Endometrium (tissue), 2 donors: Measurements from ENCODE around the gene HOXB9.

Source experiments
- FAIRE-seq: peaks from 2 replicates; lab custom pipeline; 2012; peaks lifted over from hg19 to GRCh38; lab: Jason Lieb, UNC
- donor health status: control.
- donor health status: control.

Gene HOXB9

DNA sequence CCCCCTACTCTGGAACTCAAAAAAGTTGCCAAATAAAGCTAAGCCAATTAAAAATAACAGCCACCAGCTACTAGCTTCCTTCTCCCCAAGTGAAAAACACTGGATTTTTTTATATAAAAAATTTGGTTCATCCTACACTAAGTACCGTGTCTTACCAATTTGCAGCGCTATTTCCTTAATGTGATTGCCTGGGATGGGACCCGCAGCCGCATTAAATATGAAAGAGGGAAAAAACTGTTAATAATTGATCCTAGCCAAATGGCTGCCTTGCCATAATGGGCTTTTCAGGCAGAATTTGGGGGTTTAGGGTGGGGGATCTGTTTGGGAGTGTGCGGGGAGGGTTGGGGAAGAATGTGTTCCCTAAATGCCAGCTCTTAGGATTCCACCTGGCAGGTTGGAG is 2.0 kb downstream of the HOXB9 start:
- no peak for FAIRE-seq

DNA sequence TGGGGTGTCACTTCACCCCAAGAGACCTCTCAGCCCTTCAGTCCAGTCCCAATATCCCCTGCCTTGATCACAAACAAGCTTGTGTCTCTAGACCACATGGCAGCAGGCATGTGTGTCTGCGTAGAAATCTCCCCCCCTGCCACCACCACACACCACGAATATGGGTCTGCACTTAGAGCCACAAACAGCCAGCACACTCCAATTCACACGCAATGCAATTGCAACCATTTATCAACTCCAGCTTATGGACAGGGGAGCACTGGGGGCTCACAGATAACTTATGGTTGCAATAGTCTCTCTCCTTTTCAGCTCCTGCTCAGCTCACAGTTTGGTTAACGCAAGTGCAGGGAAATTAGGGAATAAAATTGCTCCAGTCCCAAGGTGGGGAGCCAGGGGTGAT is 2.6 kb downstream of the HOXB9 start:
- no peak for FAIRE-seq

DNA sequence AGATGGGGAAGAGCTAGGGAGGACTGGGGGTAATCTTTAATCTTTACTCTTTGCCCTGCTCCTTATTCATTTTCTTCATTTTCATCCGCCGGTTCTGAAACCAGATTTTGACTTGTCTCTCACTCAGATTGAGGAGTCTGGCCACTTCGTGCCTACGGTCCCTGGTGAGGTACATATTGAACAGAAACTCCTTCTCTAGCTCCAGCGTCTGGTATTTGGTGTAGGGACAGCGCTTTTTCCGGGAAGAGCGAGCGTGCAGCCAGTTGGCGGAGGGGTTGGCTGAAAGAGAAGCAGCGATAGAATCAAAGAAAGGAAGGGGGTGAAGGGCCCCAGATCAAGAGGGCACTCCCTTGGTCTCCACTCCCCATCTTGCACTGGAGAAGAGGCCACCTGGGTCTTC is 3.3 kb downstream of the HOXB9 start:
- FAIRE-seq: no peak

DNA sequence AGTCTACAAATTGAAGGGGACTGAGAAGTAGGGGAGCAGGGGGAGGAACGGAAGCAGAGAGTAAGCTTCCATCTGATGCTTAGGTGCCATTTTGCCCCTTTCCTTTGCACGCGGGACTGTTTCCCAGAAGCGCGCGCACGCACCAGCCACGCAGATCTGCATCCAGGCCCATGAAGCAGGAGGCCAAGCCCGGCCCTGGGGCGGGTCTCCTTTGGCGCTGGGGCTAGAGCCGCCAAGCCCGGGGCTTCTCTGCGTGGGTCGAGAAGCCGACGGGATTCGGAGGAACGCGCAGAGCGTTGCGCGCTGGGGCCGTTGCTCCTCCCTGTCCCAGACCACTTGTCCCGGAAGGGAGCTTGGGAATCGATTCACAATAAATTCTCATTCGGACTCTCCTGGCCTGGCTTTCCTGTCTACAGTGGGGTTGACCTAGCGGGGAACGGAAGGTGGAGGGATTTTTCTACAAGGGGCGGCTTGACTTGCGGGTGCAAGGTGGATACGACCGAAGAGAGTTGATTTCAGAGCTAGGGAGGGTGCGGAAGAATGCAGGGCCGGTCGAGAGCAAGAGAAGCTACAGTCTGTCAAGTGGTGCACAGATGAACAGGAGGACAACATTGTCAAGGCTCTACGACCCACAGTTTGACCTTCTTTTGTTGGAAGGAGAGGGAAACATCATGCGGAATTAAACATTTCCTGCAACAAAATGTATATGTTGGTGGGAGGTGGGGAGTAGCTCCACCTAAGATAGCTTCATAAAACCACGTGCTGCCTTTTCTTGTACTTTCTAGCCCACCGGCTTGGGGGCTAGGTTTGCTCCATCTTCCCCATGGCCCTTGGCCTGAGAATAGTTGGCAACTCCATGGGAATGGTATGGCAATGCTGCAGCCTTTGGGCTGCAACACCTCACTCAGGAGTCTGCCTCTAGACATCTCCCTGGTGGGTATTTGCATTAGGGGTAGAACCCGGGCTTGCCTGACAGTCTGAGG is 4.5 kb downstream of the HOXB9 start:
- no peak for FAIRE-seq

DNA sequence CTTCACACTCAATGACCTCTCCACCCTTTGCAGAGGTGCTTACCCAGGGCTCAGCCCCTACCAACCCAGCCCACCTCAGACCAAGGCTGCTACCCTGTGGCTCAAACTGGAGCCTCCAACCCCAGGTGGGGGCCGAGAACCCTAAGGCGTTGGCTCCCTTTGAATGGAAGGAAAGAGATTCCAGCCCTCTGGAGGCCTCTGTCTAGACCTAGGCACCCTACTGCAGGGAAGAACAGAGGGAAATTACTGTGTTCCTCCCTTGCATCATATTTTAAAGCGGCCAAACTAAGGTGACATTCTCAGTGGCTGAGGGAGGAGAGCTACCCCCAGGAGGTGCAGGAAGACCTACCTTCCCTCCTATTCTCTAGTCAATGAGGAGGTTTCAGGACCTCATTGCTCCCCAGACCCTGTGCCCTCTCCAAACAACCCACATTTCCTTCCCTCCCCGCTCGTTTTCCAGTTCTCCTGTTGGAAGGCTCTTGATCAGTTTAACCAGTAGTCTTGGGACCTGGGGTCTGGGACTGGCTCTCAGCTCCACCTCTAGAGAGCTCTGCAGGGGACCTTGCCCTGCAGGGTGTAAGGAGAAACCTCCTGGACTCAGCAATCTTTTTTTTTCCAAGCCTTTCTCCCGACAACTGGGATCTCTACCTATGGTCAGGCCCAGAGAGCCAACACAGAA is 5.6 kb downstream of the HOXB9 start:
- no peak for FAIRE-seq

DNA sequence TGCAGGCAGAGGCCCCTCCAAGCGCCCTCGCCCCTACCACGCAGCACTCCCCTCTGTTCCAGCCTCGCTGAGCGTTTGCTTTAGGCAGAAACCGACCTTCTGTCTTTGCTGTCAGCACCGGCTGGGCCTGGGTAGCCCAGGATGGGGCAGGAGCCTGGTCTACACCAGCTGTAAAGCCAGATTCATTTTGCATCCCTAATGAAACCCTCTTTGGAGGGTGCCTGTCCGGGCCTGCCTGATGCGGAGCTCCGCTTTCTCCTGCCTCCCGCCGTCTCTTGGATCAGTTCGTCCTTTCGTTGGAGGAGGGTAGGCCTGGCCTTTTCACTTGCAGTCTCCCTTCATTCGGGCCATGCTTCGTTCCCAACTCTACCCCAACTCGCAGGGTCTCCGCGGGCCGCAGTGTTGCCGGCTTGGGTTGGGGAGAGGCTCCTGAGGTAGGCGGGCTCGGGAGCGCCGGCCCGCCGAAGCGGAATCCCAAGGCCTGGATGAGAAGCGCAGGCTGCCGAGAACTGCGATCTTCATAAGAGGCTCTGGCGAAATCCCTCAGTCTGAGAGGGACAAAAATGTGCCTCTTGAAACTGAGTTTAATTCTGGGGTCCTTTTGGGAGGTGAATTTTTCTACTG is 6.2 kb downstream of the HOXB9 start:
- FAIRE-seq: no peak

DNA sequence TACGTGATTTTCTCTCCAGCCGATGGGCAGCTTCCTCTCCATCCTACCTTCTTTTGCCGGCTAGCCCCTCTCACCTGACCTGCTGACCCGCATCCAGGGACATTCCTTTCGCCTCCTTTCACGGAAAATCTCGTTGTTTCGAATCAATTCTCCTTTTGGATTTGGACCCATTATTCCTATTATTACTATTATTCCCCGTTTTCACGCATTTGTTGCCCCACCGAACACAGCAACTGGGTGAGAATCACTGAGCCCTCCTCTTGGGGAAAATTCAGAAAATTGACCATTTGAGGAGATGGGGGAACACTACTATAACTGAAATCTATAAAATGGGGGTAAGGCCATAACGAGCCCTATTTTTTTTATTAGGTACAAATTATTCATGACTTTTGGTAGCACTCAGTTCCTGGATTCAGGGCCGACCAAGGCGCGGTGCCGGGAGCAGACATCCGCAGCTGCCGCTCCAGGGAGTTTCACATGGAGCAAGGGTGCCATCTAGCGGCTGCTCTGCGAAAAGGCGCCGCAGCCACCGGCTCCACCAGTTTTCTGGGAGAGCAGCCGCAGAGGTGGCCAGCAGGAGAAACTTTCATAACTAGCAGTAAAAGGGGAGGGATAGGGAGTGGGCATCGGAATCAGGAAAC is 7.8 kb downstream of the HOXB9 start:
- FAIRE-seq: peak; percentile 92

DNA sequence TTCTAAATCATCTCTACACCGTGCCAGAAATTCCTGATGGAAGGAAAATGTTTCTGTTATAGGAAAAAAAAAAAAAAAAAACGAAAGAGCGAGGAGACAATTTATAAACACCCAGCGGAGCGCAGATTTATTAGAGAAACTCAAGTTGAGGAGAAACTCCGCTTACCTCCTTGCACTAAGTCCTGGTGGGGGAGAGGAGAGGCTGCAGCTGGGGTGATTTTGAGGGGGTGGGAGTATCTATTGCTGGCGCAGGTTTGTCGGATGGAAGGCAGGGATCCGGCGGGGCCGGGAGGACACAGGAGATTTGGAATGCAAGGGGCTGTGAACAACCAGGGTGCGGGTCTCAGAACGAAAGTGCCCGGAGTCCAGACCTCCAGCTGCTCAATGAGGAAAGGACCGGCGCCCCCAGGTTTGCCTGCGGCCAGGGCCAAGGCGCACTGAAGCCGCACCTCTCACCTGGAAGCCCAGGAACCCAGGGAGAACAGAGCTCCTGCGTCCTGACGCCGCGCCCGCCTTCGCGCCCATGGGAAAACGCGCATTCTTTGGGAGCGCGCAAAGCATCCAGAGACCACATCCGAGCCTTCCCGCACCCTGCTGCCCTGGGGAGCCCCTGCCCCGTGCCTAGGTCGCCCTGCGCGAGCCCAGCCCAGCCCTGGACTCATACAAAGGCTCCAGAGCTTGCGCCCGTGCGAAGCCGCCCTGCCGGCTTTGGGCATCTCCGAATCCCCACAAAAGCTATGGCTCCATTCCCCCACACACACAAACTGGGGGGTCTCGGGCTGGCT is 8.5 kb downstream of the HOXB9 start:
- FAIRE-seq: no peak

DNA sequence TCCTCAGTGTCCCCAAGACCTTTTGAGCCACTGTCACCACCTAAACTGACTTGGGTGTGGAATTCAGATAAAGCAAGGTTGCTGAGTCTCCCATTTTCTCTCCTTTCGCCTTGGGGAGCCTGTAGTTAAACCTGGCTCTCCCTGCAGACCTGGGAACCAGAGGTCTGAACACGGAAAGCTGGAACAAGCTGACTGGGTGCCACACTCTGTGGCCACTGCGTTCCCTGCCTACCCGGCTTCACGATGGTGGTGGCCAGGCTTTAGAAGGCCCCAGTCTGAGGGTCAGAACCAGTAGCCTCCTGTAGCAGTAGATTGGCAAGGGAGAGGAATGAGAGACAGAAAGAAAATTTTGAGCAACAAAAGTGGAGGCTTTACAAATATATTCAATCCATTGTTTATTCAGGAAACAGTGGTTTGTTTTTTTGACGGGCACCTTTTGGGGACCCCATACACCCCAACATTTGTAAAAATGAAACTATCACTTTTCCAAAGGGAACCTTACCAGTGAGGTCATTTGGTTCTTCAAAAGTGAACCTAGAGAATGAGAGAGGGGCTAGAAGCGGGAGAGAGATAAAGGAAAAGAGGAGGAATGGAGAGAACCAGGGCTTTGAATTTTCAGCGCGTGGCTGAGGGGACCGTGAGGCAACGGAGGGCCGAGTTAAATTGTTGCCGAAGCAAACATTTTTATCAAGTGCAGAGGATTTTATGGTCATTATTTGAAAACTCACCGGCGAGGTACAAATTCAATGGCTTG is 9.3 kb downstream of the HOXB9 start:
- FAIRE-seq: no peak

DNA sequence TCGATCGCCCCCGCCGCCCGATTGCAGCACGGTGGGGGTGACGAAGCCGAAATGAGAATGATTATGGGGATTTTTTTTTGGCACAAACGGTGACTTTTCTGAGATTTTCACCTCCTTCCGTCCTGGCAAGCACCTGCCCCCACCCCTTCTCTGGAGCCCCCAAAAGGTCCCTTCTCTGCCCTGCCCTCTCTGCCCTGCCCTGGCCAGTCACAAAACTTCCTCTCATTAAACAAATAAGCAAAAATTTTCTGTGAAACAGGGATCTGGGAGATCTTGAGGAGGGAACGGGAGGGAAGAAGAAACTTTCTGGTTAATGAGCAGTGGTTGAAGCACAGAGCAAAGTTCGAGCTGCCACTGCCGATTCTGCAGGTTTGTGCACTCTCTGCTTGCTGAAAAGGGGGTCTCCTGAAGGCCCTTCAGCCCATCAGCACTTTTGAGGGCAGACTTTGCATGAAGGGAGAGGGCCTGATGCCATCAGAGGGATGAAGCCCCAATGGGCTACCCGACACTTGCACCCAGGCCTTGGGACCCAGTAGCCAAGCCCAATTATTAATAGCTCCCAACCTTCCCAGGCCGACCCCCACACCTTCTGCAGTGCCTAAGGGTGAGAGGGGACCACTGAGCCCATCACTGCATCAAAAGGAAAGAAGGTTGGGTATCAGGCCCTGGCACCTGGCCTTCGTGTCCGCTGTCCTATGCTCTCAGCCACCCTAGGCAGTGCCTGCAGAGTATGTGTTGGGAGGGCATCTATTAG is 10.0 kb downstream of the HOXB9 start:
- FAIRE-seq: no peak

DNA sequence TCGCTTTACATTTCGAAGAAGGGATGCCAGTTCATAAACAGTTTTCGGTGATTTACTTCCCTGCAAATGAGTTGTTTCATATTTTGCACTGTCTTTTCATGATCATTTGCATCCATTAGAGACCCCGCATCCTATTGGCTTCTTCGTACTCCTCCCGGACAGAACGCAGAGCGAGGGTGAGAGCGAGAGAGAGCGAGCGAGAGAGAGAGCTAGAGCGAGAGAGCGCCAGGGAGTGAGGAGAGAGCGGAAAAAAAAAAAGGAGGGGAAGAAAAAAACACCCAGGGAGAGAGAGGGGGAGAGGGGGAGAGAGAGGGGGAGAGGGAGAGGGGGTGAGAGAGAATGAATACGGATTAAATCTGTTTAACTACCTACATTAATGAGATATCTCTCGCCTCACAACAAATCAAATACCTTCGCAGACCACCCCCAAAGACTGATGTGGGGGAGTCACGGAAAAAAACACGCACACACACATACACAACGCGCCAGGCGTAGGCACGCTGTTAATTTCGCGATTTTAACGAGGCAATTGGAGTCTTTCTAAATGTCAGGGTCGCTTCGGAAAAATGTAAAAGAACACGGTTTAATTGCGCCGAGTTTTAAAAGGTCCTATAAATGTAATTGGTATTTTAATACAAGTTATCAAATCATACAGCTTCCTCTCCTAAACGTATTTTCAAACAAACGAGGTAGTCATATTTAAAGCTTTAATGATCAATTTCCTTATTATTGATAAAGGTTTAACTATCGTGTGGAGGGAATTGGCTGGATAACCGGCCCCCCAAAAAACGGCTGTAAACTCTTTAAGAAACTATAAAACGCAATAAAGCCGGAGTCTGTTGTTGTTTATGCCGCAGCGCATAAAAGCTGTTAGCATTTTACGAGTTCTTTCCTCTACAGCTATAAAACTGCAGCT is 10.9 kb downstream of the HOXB9 start, which contains the start of gene HOXB8:
Gene HOXB8 (minus strand): TSS at position 246 of the 916 bp plus-strand sequence. CDS start 588 bp downstream, outside the sequence.
- FAIRE-seq: no peak

DNA sequence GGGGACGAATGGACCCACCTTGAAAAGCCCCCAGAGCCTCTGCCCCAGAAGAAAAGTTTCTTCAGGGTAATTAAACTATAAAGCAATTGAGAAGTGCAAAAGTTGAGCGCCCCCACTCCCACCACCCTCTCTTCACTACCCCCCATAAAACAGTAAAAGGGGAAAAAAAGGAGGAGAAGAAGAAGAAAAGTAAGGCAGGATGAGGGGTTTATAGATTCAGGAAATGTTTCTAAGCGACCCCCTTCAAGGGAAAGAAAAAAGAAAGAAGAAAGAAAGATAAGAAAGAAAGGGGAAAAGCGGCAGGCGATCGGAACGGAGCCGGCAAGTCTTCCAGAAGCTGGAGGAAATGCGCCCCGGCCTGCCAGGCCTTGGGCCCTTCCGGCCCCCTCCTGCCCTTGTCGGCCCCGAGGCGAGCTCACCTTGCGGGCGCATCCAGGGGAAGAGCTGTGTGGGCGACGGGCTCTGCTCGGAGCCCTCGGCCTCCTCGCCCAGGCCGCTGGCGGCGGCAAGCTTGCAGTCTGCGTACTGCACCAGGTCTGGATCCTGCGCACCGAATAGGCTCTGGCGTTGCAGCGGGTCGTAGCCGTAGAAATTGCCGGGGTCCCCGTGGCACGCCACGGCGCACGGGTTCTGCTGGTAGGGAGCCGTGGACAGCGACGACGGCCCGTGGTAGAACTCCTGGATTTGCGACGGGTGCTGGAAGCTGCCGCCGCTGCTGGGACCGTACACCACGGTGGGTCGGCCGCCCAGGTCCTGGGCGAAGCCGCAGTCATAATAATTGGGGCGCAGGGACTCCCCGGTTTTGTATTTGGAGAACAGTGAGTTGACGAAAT is 12.1 kb downstream of the HOXB9 start:
- FAIRE-seq: no peak

DNA sequence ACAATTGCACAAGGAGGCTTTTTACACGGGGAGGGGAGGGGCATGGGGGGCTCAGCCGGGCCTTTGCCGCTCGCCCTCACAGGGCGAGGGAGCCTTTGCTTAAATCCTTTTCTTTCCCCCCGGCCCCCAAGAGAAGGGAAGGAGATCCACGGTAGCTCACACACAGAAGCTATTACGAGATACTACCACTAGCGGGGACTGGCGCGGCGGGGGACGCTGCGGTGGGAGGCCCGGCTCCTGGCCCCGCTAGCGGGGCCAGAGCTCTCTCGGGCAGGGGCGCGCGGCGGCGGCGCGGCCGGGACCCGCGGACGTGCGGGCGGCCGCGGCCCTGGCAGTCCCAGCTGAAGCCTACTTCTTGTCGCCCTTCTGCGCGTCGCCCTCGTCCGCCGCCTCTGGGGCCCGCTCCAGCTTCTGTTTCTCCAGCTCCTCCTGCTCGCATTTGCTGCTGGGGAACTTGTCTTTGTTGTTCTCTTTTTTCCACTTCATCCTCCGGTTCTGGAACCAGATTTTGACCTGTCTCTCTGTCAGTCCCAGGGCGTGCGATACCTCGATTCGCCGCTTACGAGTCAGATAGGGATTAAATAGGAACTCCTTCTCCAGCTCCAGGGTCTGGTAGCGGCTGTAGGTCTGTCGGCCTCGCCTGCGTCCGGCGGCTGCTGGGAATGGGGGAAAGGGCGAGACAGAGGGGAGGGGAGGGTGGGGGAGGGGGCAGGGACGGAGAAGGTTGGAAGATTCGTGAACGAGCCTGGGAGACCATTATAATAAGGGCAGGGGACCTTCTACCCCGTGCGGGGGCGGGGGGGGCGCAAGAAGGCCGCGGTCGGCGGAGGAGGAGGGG is 13.1 kb downstream of the HOXB9 start:
- no peak for FAIRE-seq

DNA sequence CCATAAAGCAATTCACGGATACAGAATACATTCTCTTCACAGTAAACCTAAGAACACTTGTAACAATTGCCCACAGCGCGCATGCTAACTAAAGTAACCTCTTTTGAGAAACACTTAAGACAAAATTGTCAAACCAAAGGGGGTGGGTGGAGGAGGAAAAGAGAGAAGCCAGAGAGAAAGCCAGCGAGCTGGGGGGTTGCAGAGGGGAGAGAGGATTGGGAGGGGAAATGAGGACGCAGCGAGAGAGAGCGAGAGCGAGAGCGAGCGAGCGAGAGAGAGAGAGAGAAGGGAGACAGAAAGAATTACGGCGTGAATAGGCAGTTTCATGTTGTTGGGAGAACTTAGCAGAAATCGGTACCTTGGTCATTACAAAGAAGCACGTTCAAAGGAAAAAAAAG is 13.7 kb downstream of the HOXB9 start:
- FAIRE-seq: no peak

DNA sequence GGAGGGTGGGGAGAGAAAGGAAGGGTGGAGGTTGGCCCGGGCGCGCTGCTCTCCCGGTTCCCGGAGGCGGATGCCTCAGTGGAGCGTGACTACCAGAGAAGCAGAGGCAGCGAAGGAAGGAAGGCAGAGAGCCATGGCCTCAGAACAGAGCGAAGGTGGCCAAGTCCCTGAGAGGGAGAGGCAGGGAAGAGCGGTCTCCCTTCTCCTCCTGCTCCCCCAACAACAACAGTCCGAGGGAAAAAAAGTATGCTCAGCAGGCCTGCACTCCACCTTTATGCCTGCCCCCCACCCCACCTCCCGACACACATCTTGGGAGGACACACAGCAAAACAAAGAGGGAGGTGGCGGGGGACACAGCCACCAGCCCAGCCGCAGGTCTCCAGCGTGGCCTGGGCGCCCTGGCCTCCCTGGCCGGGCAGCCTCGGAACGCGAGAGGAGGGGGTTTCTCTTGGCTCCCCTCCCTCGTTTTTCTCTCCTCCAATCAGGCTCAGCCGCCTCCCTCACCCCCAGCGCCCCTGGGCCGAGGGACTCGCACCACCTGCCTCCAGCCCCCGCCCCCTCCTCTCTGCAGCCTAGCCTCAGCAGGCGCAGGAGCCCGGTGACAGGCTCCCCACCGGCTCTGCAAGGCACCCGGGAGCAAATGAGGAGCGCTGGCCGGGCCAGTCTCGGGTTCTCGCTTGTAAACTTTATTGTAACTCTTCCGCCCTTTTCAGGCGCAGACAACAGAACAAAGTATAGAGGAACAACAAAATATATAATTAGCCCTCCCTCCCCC is 14.3 kb downstream of the HOXB9 start:
- FAIRE-seq: no peak

DNA sequence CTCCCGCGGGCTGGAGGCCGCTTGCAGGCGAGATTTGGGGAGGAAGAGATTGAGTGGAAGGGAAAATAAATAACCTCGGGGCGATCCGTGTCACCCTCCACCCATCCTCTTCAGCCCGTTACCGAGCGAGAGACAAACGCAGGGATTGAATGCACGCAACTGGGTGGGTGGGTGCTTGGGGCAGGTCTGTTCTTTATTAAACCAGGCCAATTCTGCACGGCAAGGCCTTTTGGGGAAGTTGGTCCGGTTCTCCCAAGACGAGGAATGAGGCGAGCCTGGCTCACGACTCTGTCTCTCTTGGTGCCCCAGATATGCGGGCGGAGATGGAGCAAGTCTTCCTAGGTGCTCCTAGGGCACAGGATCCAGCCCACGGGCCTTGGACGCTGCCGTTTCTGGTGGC is 14.9 kb downstream of the HOXB9 start:
- no peak for FAIRE-seq
